ENCODE results near the gene PNMA6F. TPM values are rescaled to one million over a fixed set of nuclear protein-coding genes. Genes with fewer than 3 reads are reported as not detected.

Gene PNMA6F
- total RNA-seq = not detected
- polyA plus RNA-seq (2013, experiment 1 of 2) = not detected
- polyA plus RNA-seq (2013, experiment 2 of 2) = not detected
- 0 to 0.21 (median 0) reads per million in 172 experiments for total RNA-seq

- H3K36me3 Mint-ChIP-seq (ENCODE audit: low read depth) = no peaks in the 10 kb centered on the region
- ATAC-seq (ENCODE audit: poor library complexity) (no peak), DNase-seq (no peak)
- ChIA-PET POLR2A (no interaction called here), CTCF (no interaction called here)
- Histone ChIP-seq H3K4me1 (ENCODE audit: insufficient read depth, low read length) (no peaks in the 10 kb centered on the region), H3K27ac (ENCODE audit: low read depth in 1 of 2, low read length in 2 of 2) (no peak within 1 kb of the TSS), H3K27me3 (ENCODE audit: control insufficient read depth in 1 of 2, insufficient read depth in 2 of 2, low read length in 2 of 2) (peaks cover 3 to 6% of the 10 kb centered on the region in 2 experiments), H3K4me3 (ENCODE audit: low read length) (no peak within 1 kb of the TSS), H3K36me3 (ENCODE audit: insufficient read depth, low read length) (no peaks in the 10 kb centered on the region), H3K9me3 (ENCODE audit: control insufficient read depth in 1 of 2, insufficient read depth in 1 of 2, low read length in 2 of 2) (no peaks in the 10 kb centered on the region)
- H3K27me3 Mint-ChIP-seq = peaks cover 10% of the 10 kb centered on the region
- intact Hi-C loops (cut with DNase I, micrococcal nuclease) = no loop called here
- no peak within 1 kb of the TSS for H3K4me3 Mint-ChIP-seq
- H3K9me3 Mint-ChIP-seq = peaks cover 3% of the 10 kb centered on the region
- TF ChIP-seq CTCF (IDR thresholded peaks at IDR 0.05) = no peak
- peaks cover 10% of the 10 kb centered on the region for H3K4me1 Mint-ChIP-seq (ENCODE audit: low read depth)
- no peak within 1 kb of the TSS for H3K27ac Mint-ChIP-seq
Measured at GRCh38 chrX:153321381-153322124, at the start of gene PNMA6F. Gene PNMA6F, minus strand, starts transcription at chrX:153321767. Its CDS starts 1,093 bp downstream, at chrX:153320674.

- H3K36me3 Mint-ChIP-seq (ENCODE audit: low read depth) = no peaks in the 10 kb centered on the region
- no peak overlapping the region for H3K27ac Mint-ChIP-seq
- CTCF ChIA-PET = no interaction called here
- DNase-seq = no peak
- Histone ChIP-seq H3K36me3 (ENCODE audit: insufficient read depth, low read length) (no peaks in the 10 kb centered on the region), H3K27me3 (ENCODE audit: control insufficient read depth in 1 of 2, insufficient read depth in 2 of 2, low read length in 2 of 2) (no peaks in the 10 kb centered on the region), H3K4me3 (ENCODE audit: low read length) (no peak overlapping the region), H3K4me1 (ENCODE audit: insufficient read depth, low read length) (no peaks in the 10 kb centered on the region), H3K27ac (ENCODE audit: low read depth in 1 of 2, low read length in 2 of 2) (no peak overlapping the region), H3K9me3 (ENCODE audit: control insufficient read depth in 1 of 2, insufficient read depth in 1 of 2, low read length in 2 of 2) (no peaks in the 10 kb centered on the region)
- no peaks in the 10 kb centered on the region for H3K9me3 Mint-ChIP-seq
- H3K4me1 Mint-ChIP-seq (ENCODE audit: low read depth) = no peaks in the 10 kb centered on the region
- H3K27me3 Mint-ChIP-seq = no peaks in the 10 kb centered on the region
- intact Hi-C loops (cut with DNase I, micrococcal nuclease) = no loop called here
- no peak for TF ChIP-seq CTCF (IDR thresholded peaks at IDR 0.05)
- no peak for ATAC-seq (ENCODE audit: poor library complexity)
- POLR2A ChIA-PET = no interaction called here
- H3K4me3 Mint-ChIP-seq = no peak overlapping the region
Measured at GRCh38 chrX:153371256-153371655, 49.7 kb upstream of the PNMA6F start.

GRCh38 chrX:153370293-153371055, 48.9 kb upstream of the PNMA6F start:
- no peak for DNase-seq
- H3K27me3 ChIP-seq (ENCODE audit: control insufficient read depth in 1 of 2, insufficient read depth in 2 of 2, low read length in 2 of 2) = no peaks in the 10 kb centered on the region
- no peak for ATAC-seq (ENCODE audit: poor library complexity)
- H3K4me1 ChIP-seq (ENCODE audit: insufficient read depth, low read length) = no peaks in the 10 kb centered on the region
- ChIA-PET CTCF (no interaction called here), POLR2A (no interaction called here)
- intact Hi-C loops (cut with DNase I, micrococcal nuclease) = no loop called here
- H3K9me3 Mint-ChIP-seq = no peaks in the 10 kb centered on the region
- no peak overlapping the region for H3K27ac ChIP-seq (ENCODE audit: low read depth in 1 of 2, low read length in 2 of 2)
- no peak overlapping the region for H3K27ac Mint-ChIP-seq
- no peak overlapping the region for H3K4me3 ChIP-seq (ENCODE audit: low read length)
- no peak for TF ChIP-seq CTCF (IDR thresholded peaks at IDR 0.05)
- H3K9me3 ChIP-seq (ENCODE audit: control insufficient read depth in 1 of 2, insufficient read depth in 1 of 2, low read length in 2 of 2) = no peaks in the 10 kb centered on the region
- no peaks in the 10 kb centered on the region for H3K36me3 ChIP-seq (ENCODE audit: insufficient read depth, low read length)
- H3K4me3 Mint-ChIP-seq = no peak overlapping the region
- no peaks in the 10 kb centered on the region for H3K36me3 Mint-ChIP-seq (ENCODE audit: low read depth)
- H3K4me1 Mint-ChIP-seq (ENCODE audit: low read depth) = no peaks in the 10 kb centered on the region
- no peaks in the 10 kb centered on the region for H3K27me3 Mint-ChIP-seq

Data from CD4-positive, alpha-beta T cell (primary cell).